IMR-90 (cell line): Measurements from ENCODE around the gene RNF19B. TPM values are rescaled to one million over a fixed set of nuclear protein-coding genes. Genes with fewer than 3 reads are reported as not detected.
"Not testable (repeated sequence)": the region's sequence is repeated elsewhere in the genome, so short reads cannot be mapped to it uniquely, and the experiment has no call there.

Source experiments
- ATAC-seq: fragments of 200-7000 bp; cut with Tn5 transposase; 2 replicates; pipeline ENCODE4 v1.9.1; 2020; ENCODE audit warnings: low read depth, mild to moderate bottlenecking, moderate library complexity
- BruUV-seq: library from RNA; stranded (reverse); fragments of 400-500 nt; replicated peaks from 2 replicates; lab custom pipeline; 2021; lab: Mats Ljungman, UMichigan
- CTCF ChIA-PET: fragments of 300-600 bp; formaldehyde crosslinking; extraction: SDS; loops from one replicate; lab custom pipeline; 2021; ENCODE audit warnings: antibody characterized with exemption; lab: Yijun Ruan, JAX
- POLR2A ChIA-PET: fragments of 300-600 bp; sonication (Branson Sonifier 250); formaldehyde crosslinking; loops from one replicate; lab custom pipeline; 2022; ENCODE audit warnings: antibody characterized with exemption; ENCODE audit not compliant: unreplicated experiment; lab: Charles Lee
- DNase-seq: peaks from one replicate; pipeline ENCODE4 v3.0.0; 2013
- H2AFZ ChIP-seq: replicated peaks from 2 replicates; pipeline ENCODE3; 2013; ENCODE audit warnings: low read length, mild to moderate bottlenecking; ENCODE audit not compliant: poor library complexity
- H2AK5ac ChIP-seq: 2 replicates; pipeline ENCODE4 v1.6.1; 2013; ENCODE audit warnings: low read depth, low read length, inconsistent platforms
- H2AK9ac ChIP-seq: replicated peaks from 2 replicates; pipeline ENCODE3; 2013; ENCODE audit warnings: mild to moderate bottlenecking, low read depth, low read length, moderate library complexity; ENCODE audit not compliant: poor library complexity
- H2BK120ac ChIP-seq: 2 replicates; pipeline ENCODE4 v1.6.1; 2013; ENCODE audit warnings: low read depth, low read length, inconsistent platforms
- H2BK15ac ChIP-seq: 3 replicates; pipeline ENCODE4 v1.6.1; 2013; ENCODE audit warnings: low read depth, low read length, inconsistent platforms
- H2BK20ac ChIP-seq: 2 replicates; pipeline ENCODE4 v1.6.1; 2013; ENCODE audit warnings: low read depth, mild to moderate bottlenecking, inconsistent platforms, low read length, moderate library complexity
- H2BK5ac ChIP-seq: 2 replicates; pipeline ENCODE4 v1.6.1; 2013; ENCODE audit warnings: mild to moderate bottlenecking, low read depth, low read length, inconsistent platforms; ENCODE audit not compliant: poor library complexity, severe bottlenecking
- H3K14ac ChIP-seq: replicated peaks from 2 replicates; pipeline ENCODE4 v1.6.1; 2013; ENCODE audit warnings: low read depth, low read length, inconsistent platforms
- H3K18ac ChIP-seq: 2 replicates; pipeline ENCODE4 v1.6.1; 2013; ENCODE audit warnings: low read depth, low read length, control low read depth
- H3K23ac ChIP-seq: 2 replicates; pipeline ENCODE4 v1.6.1; 2013; ENCODE audit warnings: low read depth, low read length, inconsistent platforms
- H3K27ac ChIP-seq: 2 replicates; pipeline ENCODE4 v1.5.1; 2013; ENCODE audit warnings: mild to moderate bottlenecking, control low read depth, low read length; ENCODE audit not compliant: insufficient read depth
- H3K27me3 ChIP-seq: 2 replicates; pipeline ENCODE4 v1.6.1; 2013; ENCODE audit warnings: low read length; ENCODE audit not compliant: control insufficient read depth, insufficient read depth
- H3K36me3 ChIP-seq: 2 replicates; pipeline ENCODE4 v1.6.1; 2013; ENCODE audit warnings: low read length, mixed read lengths; ENCODE audit not compliant: control insufficient read depth, insufficient read depth
- H3K4ac ChIP-seq: 2 replicates; pipeline ENCODE4 v1.6.1; 2013; ENCODE audit warnings: low read depth, low read length, inconsistent platforms
- H3K4me1 ChIP-seq: 2 replicates; pipeline ENCODE4 v1.6.1; 2013; ENCODE audit warnings: low read length, mixed read lengths; ENCODE audit not compliant: control insufficient read depth, insufficient read depth
- H3K4me2 ChIP-seq: 2 replicates; pipeline ENCODE4 v1.6.1; 2013; ENCODE audit warnings: low read depth, mild to moderate bottlenecking, control low read depth, low read length, moderate library complexity
- H3K4me3 ChIP-seq: 2 replicates; pipeline ENCODE4 v1.5.1; 2013; ENCODE audit warnings: low read depth, mild to moderate bottlenecking, control low read depth, low read length, moderate library complexity; ENCODE audit not compliant: insufficient read depth
- H3K56ac ChIP-seq: 2 replicates; pipeline ENCODE4 v1.6.1; 2013; ENCODE audit warnings: low read length, inconsistent platforms; ENCODE audit not compliant: insufficient read depth; ENCODE audit errors: extremely low read depth
- H3K79me1 ChIP-seq, 2 experiments: 2 replicates each; pipeline ENCODE4 v1.6.1; 2013; ENCODE audit warnings: low read length in 2 of 2, inconsistent platforms in 1 of 2, low read depth in 1 of 2
- H3K9ac ChIP-seq: 2 replicates; pipeline ENCODE4 v1.6.1; 2013; ENCODE audit warnings: low read depth, low read length, control low read depth
- H3K9me1 ChIP-seq: 2 replicates; pipeline ENCODE4 v1.6.1; 2013; ENCODE audit warnings: low read length, inconsistent platforms; ENCODE audit not compliant: insufficient read depth
- H3K9me3 ChIP-seq: 2 replicates; pipeline ENCODE4 v1.6.1; 2013; ENCODE audit warnings: low read length; ENCODE audit not compliant: control insufficient read depth, insufficient read depth
- H4K20me1 ChIP-seq: 2 replicates; pipeline ENCODE4 v1.6.1; 2013; ENCODE audit warnings: low read length, inconsistent platforms; ENCODE audit not compliant: insufficient read depth
- H4K5ac ChIP-seq: 2 replicates; pipeline ENCODE4 v1.6.1; 2013; ENCODE audit warnings: mild to moderate bottlenecking, low read depth, low read length, control low read depth
- H4K8ac ChIP-seq, 2 experiments: 2 replicates each; pipeline ENCODE4 v1.6.1; 2013; ENCODE audit warnings: low read depth in 2 of 2, low read length in 2 of 2, control low read depth in 1 of 2, inconsistent platforms in 1 of 2
- H4K91ac ChIP-seq: 2 replicates; pipeline ENCODE4 v1.6.1; 2013; ENCODE audit warnings: low read depth, low read length, inconsistent platforms; ENCODE audit not compliant: insufficient read depth
- WGBS, 2 experiments: methylation state at CpG; one replicate each; pipeline versions ENCODE4 v1.1.5 to v1.1.7; 2013; ENCODE audit warnings: missing lambda C conversion rate in 2 of 2; ENCODE audit not compliant: insufficient read length in 1 of 2; ENCODE audit errors: extremely low coverage in 2 of 2; 5-methylcytosine and 5-hydroxymethylcytosine counted together
- dilution Hi-C: fragments of 300-500 bp; cut with HindIII; formaldehyde crosslinking; loops from one replicate; pipeline ENCODE4 v1.14.3; 2018; ENCODE audit warnings: low sequenced_read_pairs; ENCODE audit not compliant: unreplicated experiment
- in situ Hi-C: fragments of 300-500 bp; cut with MboI; formaldehyde crosslinking; loops from 3 replicates; pipeline ENCODE4 v1.14.3; 2019; ENCODE audit warnings: low sequenced_read_pairs, inconsistent platforms, mixed read lengths
- intact Hi-C: fragments of 100-400 bp; cut with micrococcal nuclease; formaldehyde crosslinking; loops from 2 replicates; pipeline ENCODE4 v1.10.0; 2022
- polyA plus RNA-seq, 3 experiments: library from polyadenylated mRNA; depleted of rRNA; stranded (reverse); fragments of >200 nt; gene quantifications; 2 replicates each; pipeline ENCODE4 v1.2.3, GENCODE V29; 2012; ENCODE audit warnings: low replicate concordance in 1 of 3
- total RNA-seq: library from RNA; depleted of rRNA; stranded (reverse); fragments of >200 nt; gene quantifications from 2 replicates; pipeline ENCODE4 v1.2.3, GENCODE V29; 2012

The RNF19B gene
- total and polyA plus RNA-seq, 2 of the 4 experiments (the other 2 are of a cell fraction), result 10.0 to 11.6 TPM

DNA sequence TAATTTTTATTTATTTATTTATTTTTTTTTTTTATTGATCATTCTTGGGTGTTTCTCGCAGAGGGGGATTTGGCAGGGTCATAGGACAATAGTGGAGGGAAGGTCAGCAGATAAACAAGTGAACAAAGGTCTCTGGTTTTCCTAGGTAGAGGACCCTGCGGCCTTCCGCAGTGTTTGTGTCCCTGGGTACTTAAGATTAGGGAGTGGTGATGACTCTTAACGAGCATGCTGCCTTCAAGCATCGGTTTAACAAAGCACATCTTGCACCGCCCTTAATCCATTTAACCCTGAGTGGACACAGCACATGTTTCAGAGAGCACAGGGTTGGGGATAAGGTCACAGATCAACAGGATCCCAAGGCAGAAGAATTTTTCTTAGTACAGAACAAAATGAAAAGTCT is 8.8 kb upstream of the RNF19B start:
- H3K36me3 ChIP-seq, H3K56ac ChIP-seq, H3K23ac ChIP-seq, H2BK5ac ChIP-seq, H3K9me3 ChIP-seq, H2AK9ac ChIP-seq, H2BK15ac ChIP-seq, intact Hi-C loops, dilution Hi-C loops, H3K27ac ChIP-seq, in situ Hi-C loops, H2AFZ ChIP-seq, H3K4me1 ChIP-seq, H3K79me1 ChIP-seq, H3K27me3 ChIP-seq, H3K18ac ChIP-seq, H2BK20ac ChIP-seq, H4K5ac ChIP-seq, H4K91ac ChIP-seq, H4K20me1 ChIP-seq, H4K8ac ChIP-seq, H3K9me1 ChIP-seq, CTCF ChIA-PET, H2BK120ac ChIP-seq, H3K4ac ChIP-seq, DNase-seq, ATAC-seq, H3K9ac ChIP-seq, POLR2A ChIA-PET, H3K4me2 ChIP-seq, H3K14ac ChIP-seq, BruUV-seq, H2AK5ac ChIP-seq: not testable (repeated sequence)
- no CpG with 5 or more reads among the region's 6 CpGs for WGBS, 2 experiments
- peak overlapping the region; percentile 43; the same call in 1 of the 2 replicates for H3K4me3 ChIP-seq
